ENCODE measurements around the gene NPHS1. TPM values are rescaled to one million over a fixed set of nuclear protein-coding genes. Genes with fewer than 3 reads are reported as not detected.
"Not testable (repeated sequence)": the region's sequence is repeated elsewhere in the genome, so short reads cannot be mapped to it uniquely, and the experiment has no call there.

Gene NPHS1
- total RNA-seq, 3 donors from 2014 or later (not counting 1 experiment from before 2014, with no cell fraction given) = 0.93 TPM; not detected in 2

DNA sequence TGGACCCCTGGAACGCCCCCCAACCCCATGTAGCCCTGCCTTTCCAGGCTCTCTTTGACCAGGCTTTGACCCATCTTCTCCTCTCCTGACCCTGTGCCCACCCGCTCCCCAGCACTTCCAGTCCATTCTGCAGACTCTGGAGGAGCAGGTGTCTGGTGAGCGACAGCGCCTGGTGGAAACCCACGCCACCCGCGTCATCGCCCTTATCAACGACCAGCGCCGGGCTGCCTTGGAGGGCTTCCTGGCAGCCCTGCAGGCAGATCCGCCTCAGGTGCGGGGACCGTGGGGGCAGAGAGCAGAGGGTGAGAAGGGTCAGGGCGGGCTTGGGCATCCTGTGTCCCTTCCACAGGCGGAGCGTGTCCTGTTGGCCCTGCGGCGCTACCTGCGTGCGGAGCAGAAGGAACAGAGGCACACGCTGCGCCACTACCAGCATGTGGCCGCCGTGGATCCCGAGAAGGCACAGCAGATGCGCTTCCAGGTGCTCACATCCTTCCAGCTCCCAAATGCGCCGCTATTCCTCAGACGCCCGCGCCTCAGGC is 22.2 kb upstream of the NPHS1 start:
- no peak for DNase-seq
- H3K4me1 ChIP-seq (ENCODE audit: control insufficient read depth, insufficient read depth, low read length) = peaks cover 10% of the 10 kb centered on the region
- peaks cover 38 to 39% of the 10 kb centered on the region in 2 donors for H3K27me3 Mint-ChIP-seq (ENCODE audit: low read depth in 2 of 2)

DNA sequence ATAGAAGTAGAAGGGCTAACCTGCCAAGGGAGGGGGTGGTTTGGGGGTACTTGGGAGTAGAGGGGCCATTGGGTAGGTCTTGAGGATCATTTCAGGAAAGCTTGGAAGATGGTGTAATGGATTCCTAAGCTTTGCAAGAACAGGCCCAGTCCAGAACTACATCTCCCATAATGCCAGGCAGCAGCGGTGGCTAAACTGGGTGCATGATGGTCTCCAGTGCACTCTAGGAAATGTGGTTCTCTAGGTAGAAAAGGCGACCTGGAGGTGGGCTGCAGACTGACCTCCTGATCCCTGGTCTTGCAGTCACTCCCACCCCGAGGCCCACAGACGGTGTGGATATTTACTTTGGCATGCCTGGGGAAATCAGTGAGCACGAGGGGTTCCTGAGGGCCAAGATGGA is 19.9 kb upstream of the NPHS1 start:
- no peak overlapping the region for H3K27ac Mint-ChIP-seq
- H3K4me3 Mint-ChIP-seq = no peak overlapping the region
- ATAC-seq (no peak), DNase-seq (no peak)
- Histone ChIP-seq H3K4me1 (ENCODE audit: control insufficient read depth, insufficient read depth, low read length) (peaks cover 19% of the 10 kb centered on the region), H3K27me3 (ENCODE audit: control insufficient read depth, insufficient read depth, low read length) (peaks cover 35% of the 10 kb centered on the region), H3K9me3 (ENCODE audit: control insufficient read depth, insufficient read depth, low read length) (no peaks in the 10 kb centered on the region), H3K4me3 (ENCODE audit: low read length) (no peak overlapping the region), H3K27ac (ENCODE audit: low read length) (no peak overlapping the region), H3K36me3 (ENCODE audit: control insufficient read depth, insufficient read depth, low read length) (no peaks in the 10 kb centered on the region)
- intact Hi-C loops (cut with micrococcal nuclease) = no loop called here
- H3K27me3 Mint-ChIP-seq (ENCODE audit: low read depth in 2 of 2) = peaks cover 38 to 40% of the 10 kb centered on the region in 2 donors
- 90% methylated on average over 5 of the region's 5 CpGs for WGBS (ENCODE audit: insufficient coverage)
- no peaks in the 10 kb centered on the region for H3K9me3 Mint-ChIP-seq
- H3K4me1 Mint-ChIP-seq = peaks cover 10 to 17% of the 10 kb centered on the region in 2 donors
- TF ChIP-seq, protein P1, sequence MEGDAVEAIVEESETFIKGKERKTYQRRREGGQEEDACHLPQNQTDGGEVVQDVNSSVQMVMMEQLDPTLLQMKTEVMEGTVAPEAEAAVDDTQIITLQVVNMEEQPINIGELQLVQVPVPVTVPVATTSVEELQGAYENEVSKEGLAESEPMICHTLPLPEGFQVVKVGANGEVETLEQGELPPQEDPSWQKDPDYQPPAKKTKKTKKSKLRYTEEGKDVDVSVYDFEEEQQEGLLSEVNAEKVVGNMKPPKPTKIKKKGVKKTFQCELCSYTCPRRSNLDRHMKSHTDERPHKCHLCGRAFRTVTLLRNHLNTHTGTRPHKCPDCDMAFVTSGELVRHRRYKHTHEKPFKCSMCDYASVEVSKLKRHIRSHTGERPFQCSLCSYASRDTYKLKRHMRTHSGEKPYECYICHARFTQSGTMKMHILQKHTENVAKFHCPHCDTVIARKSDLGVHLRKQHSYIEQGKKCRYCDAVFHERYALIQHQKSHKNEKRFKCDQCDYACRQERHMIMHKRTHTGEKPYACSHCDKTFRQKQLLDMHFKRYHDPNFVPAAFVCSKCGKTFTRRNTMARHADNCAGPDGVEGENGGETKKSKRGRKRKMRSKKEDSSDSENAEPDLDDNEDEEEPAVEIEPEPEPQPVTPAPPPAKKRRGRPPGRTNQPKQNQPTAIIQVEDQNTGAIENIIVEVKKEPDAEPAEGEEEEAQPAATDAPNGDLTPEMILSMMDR (IDR thresholded peaks at IDR 0.05) = no peak
- no peaks in the 10 kb centered on the region for H3K36me3 Mint-ChIP-seq

More for the DNA sequence above, 22.2 kb upstream of the NPHS1 start:
- ATAC-seq = no peak
- H3K4me1 Mint-ChIP-seq = peaks cover 10% of the 10 kb centered on the region in 2 donors
- H3K9me3 Mint-ChIP-seq = no peaks in the 10 kb centered on the region
- H3K9me3 ChIP-seq (ENCODE audit: control insufficient read depth, insufficient read depth, low read length) = no peaks in the 10 kb centered on the region
- no peaks in the 10 kb centered on the region for H3K36me3 Mint-ChIP-seq
- no peak overlapping the region for H3K27ac ChIP-seq (ENCODE audit: low read length)
- H3K4me3 ChIP-seq (ENCODE audit: low read length) = no peak overlapping the region
- intact Hi-C loops (cut with micrococcal nuclease) = no loop called here
- no peak overlapping the region for H3K4me3 Mint-ChIP-seq
- TF ChIP-seq, protein P1 (IDR thresholded peaks at IDR 0.05) = no peak
- WGBS (ENCODE audit: insufficient coverage) = 93% methylated on average over 32 of the region's 32 CpGs
- H3K27ac Mint-ChIP-seq = no peak overlapping the region
- peaks cover 29% of the 10 kb centered on the region for H3K27me3 ChIP-seq (ENCODE audit: control insufficient read depth, insufficient read depth, low read length)
- no peaks in the 10 kb centered on the region for H3K36me3 ChIP-seq (ENCODE audit: control insufficient read depth, insufficient read depth, low read length)

DNA sequence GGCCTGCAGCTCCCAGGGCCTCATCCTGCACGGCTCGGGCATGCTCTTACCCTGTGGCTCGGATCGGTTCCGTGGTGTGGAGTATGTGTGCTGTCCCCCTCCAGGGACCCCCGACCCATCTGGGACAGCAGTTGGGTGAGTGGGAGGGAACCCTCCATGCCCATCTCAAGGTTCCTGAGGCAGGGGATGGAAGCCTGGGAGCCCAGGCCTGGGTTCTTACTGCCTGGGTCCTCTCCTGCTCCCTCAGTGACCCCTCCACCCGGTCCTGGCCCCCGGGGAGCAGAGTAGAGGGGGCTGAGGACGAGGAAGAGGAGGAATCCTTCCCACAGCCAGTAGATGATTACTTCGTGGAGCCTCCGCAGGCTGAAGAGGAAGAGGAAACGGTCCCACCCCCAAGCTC is 19.3 kb upstream of the NPHS1 start:
- H3K4me1 ChIP-seq (ENCODE audit: control insufficient read depth, insufficient read depth, low read length) = peaks cover 19% of the 10 kb centered on the region
- TF ChIP-seq, protein P1 (IDR thresholded peaks at IDR 0.05) = no peak
- intact Hi-C loops (cut with micrococcal nuclease) = no loop called here
- DNase-seq (no peak), ATAC-seq (no peak)
- no peak overlapping the region for H3K4me3 ChIP-seq (ENCODE audit: low read length)
- Mint-ChIP-seq H3K27ac (no peak overlapping the region), H3K27me3 (ENCODE audit: low read depth in 2 of 2) (peaks cover 40 to 42% of the 10 kb centered on the region in 2 donors), H3K9me3 (no peaks in the 10 kb centered on the region), H3K4me1 (peaks cover 10 to 17% of the 10 kb centered on the region in 2 donors), H3K4me3 (no peak overlapping the region), H3K36me3 (no peaks in the 10 kb centered on the region)
- H3K27me3 ChIP-seq (ENCODE audit: control insufficient read depth, insufficient read depth, low read length) = peaks cover 35% of the 10 kb centered on the region
- no peaks in the 10 kb centered on the region for H3K36me3 ChIP-seq (ENCODE audit: control insufficient read depth, insufficient read depth, low read length)
- no peak overlapping the region for H3K27ac ChIP-seq (ENCODE audit: low read length)
- no peaks in the 10 kb centered on the region for H3K9me3 ChIP-seq (ENCODE audit: control insufficient read depth, insufficient read depth, low read length)
- WGBS (ENCODE audit: insufficient coverage) = 78% methylated on average over 7 of the region's 12 CpGs

DNA sequence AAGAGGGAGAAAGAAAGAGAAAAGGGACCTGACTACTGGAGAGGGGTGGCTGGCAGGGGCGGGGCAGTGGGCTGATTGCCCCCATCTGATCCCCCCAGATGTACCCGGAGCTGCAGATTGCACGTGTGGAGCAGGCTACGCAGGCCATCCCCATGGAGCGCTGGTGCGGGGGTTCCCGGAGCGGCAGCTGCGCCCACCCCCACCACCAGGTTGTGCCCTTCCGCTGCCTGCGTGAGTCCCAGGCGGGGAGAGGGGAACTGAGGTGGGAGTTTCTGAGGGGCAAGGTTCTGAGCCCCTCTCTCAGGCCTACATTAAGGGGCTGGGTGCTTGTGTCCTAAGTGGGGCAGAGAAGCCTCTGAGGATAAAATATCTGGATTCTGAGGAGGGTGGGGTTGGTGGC is 18.5 kb upstream of the NPHS1 start:
- no peak overlapping the region for H3K4me3 Mint-ChIP-seq
- H3K9me3 Mint-ChIP-seq = no peaks in the 10 kb centered on the region
- no peak overlapping the region for H3K27ac Mint-ChIP-seq
- peaks cover 10 to 17% of the 10 kb centered on the region in 2 donors for H3K4me1 Mint-ChIP-seq
- peaks cover 35% of the 10 kb centered on the region for H3K27me3 ChIP-seq (ENCODE audit: control insufficient read depth, insufficient read depth, low read length)
- DNase-seq (no peak), ATAC-seq (no peak)
- intact Hi-C loops (cut with micrococcal nuclease) = no loop called here
- WGBS (ENCODE audit: insufficient coverage) = 69% methylated on average over 12 of the region's 12 CpGs
- H3K27ac ChIP-seq (ENCODE audit: low read length) = no peak overlapping the region
- H3K36me3 Mint-ChIP-seq = no peaks in the 10 kb centered on the region
- no peak overlapping the region for H3K4me3 ChIP-seq (ENCODE audit: low read length)
- peaks cover 19% of the 10 kb centered on the region for H3K4me1 ChIP-seq (ENCODE audit: control insufficient read depth, insufficient read depth, low read length)
- H3K27me3 Mint-ChIP-seq (ENCODE audit: low read depth in 2 of 2) = peaks cover 43 to 48% of the 10 kb centered on the region in 2 donors
- no peaks in the 10 kb centered on the region for H3K36me3 ChIP-seq (ENCODE audit: control insufficient read depth, insufficient read depth, low read length)
- H3K9me3 ChIP-seq (ENCODE audit: control insufficient read depth, insufficient read depth, low read length) = no peaks in the 10 kb centered on the region
- TF ChIP-seq, protein P1 (IDR thresholded peaks at IDR 0.05) = no peak

DNA sequence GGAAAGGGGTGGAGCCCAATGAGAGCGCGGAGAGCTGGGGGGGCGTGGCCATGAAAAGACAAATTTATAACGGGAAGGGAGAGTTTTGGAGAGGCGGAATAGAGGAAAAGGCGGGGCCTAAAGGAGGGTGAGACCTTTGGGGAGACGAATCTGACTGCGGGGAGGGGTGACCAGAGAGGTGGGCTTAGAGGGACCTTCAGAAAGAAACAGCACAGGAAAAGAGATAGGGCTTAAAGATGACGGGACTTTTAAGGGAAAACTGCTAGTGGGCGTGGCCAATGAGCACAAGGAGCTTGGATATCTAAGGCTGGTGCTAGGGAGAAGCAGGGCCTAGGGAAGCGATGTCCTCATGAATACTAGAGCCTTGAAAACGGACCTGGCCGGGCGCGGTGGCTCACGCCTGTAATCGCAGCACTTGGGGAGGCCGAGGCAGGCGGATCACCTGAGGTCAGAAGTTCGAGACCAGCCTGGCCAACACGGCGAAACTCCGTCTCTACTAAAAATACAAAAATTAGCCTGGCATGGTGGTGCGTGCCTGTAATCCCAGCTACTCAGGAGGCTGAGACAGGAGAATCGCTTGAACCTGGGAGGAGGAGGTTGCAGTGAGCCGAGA is 17.9 kb upstream of the NPHS1 start:
- H3K27ac ChIP-seq (ENCODE audit: low read length); H3K36me3 Mint-ChIP-seq; H3K9me3 Mint-ChIP-seq; H3K9me3 ChIP-seq (ENCODE audit: control insufficient read depth, insufficient read depth, low read length); DNase-seq; ATAC-seq; H3K4me3 ChIP-seq (ENCODE audit: low read length); intact Hi-C loops (cut with micrococcal nuclease); H3K36me3 ChIP-seq (ENCODE audit: control insufficient read depth, insufficient read depth, low read length): not testable (repeated sequence)
- 43% methylated on average over 26 of the region's 26 CpGs for WGBS (ENCODE audit: insufficient coverage)
- H3K27me3 Mint-ChIP-seq (ENCODE audit: low read depth in 2 of 2) = peaks cover 48 to 53% of the 10 kb centered on the region in 2 donors
- peak overlapping the region; percentile 41 for H3K4me3 Mint-ChIP-seq
- peaks cover 35% of the 10 kb centered on the region for H3K27me3 ChIP-seq (ENCODE audit: control insufficient read depth, insufficient read depth, low read length)
- peak overlapping the region in 1 of 2 donors; percentile 41 for H3K27ac Mint-ChIP-seq
- H3K4me1 Mint-ChIP-seq = peaks cover 10 to 17% of the 10 kb centered on the region in 2 donors
- peaks cover 19% of the 10 kb centered on the region for H3K4me1 ChIP-seq (ENCODE audit: control insufficient read depth, insufficient read depth, low read length)
